Stimulated activated CD8-positive, alpha-beta memory T cell treated with anti-CD3 and anti-CD28 coated beads, Interleukin-4, amount 100 ng/mL, for 4 hours (primary cell): ENCODE measurements around the gene CLASP1.
"Not testable (repeated sequence)": the region's sequence is repeated elsewhere in the genome, so short reads cannot be mapped to it uniquely, and the experiment has no call there.

Source experiments
- DNase-seq, 2 donors: peaks; one replicate each; pipeline ENCODE4 v3.0.0-alpha.2; 2020; ENCODE audit warnings: low read depth in 2 of 2, low spot score in 1 of 2

The CLASP1 gene

DNA sequence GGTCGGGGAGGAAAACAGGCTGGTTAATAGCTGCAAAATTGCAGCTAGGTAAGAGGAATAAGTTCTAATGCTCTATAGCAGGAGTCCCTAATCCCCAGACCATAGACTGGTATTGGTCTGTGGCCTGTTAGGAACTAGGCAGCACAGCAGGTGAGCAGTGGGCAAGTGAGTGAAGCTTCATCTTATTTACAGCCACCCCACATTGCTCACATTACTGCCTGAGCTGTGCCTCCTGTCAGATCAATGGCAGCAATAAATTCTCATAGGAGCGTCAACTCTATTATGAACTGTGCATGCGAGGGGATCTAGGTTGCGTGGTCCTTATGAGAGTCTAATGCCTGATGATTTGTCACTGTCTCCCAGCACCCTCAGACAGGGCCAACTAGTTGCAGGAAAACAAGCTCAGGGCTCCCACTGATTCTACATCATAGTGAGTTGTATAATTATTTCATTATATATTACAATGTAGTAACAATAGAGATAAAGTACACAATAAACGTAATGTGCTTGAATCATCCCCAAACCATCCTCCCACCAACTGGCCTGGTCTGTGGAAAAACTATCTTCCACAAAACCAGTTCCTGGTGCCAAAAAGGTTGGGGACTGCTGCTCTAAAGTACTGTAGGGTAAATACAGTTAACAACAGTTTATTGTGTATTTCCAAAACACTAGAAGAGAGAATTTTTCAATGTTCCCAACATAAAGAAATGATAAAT is 272.6 kb downstream of the CLASP1 start:
- DNase-seq, result no peak

DNA sequence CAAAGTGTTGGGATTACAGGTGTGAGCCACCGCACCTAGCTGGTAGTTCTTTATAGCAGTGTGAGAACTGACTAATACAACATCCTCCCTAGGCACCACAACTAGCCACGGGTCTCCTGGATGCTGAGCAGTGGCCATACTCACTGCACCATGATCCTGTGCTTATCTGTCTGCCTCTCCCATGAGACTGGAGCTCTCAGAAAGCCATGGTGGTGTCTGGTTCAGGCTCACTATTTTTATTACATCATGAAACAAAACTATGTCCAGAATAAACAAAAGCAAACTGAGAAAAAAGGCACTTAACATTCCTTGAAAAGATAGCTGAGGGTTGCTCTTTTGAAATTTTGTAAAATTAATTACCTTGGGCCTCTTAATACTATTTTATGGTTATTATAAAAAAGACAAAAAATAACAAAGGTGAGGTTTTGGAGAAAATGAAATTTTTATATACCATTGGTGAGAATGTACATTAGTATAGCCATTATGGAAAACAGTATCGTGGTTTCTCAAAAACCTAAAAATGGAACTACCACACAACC is 273.6 kb downstream of the CLASP1 start:
- DNase-seq, result no peak

DNA sequence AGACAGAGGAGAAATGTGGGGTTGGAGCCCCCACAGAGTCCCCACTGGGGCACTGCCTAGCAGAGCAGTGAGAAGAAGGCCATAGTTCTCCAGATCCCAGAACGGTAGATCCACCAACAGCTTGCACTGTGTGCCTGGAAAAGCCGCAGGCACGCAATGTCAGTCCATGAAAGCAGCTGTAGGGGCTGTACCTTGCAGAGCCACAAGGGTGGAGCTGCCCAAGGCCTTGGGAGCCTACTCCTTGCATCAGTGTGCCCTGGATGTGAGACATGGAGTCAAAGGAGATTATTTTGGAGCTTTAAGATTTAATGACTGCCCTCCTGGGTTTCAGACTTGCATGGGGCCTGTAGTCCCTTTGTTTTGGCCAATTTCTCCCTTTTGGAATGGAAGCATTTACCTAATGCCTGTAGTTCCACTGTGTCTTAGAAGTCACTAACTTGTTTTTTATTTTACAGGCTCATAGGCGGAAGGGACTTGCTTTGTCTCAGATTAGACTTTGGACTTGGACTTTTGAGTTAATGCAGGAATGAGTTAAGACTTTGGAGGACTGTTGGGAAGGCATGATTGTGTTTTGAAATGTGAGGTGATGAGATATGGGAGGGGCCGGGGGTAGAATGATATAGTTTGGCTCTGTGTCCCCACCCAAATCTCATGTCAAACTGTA is 274.7 kb downstream of the CLASP1 start:
- DNase-seq, result not testable (repeated sequence)

DNA sequence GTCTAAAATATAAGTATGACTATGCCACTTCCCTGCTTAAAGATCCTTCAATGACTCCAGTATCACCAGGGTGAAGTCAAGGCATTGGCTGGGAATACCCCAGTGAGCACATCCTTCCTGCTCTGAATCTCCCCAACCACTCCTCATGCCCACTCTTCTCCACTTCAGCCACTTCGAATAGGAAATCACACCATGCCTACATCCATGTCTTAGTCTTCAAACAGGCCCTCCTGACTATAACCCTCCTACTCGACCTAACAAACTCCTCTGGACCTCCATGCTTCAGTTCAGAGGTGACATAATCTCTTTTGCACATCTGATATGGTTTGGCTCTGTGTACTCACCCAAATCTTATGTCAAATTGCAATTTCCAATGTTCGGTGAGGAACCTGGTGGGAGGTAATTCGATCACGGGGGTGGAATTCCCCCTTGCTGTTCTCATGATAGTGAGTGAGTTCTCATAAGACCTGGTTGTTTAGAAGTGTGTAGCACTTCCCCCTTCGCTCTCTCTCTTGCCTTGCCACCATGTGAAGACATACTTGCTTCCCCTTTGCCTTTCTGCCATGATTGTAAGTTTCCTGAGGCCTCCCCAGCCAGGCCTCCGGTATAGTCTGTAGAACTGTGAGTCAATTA is 276.4 kb downstream of the CLASP1 start:
- DNase-seq, result no peak

DNA sequence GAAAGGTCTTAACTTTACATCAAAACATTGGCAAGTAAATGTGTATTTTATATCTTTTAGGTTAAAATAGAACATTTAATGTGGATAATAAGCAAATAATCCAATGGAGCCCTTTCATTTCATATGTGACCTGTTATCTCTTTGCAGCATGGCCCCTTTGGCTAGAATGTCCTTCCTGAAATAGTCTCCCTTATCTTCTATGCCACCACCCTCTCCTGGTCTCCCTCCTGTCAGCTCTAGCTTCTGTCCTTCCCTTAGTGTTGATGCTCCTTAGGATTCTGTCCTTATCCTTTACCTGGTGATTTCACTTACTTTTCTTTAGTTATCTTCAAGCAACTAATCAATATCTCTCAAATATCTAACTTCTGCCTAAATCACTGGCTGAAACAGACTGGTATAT is 277.2 kb downstream of the CLASP1 start:
- DNase-seq, result no peak

DNA sequence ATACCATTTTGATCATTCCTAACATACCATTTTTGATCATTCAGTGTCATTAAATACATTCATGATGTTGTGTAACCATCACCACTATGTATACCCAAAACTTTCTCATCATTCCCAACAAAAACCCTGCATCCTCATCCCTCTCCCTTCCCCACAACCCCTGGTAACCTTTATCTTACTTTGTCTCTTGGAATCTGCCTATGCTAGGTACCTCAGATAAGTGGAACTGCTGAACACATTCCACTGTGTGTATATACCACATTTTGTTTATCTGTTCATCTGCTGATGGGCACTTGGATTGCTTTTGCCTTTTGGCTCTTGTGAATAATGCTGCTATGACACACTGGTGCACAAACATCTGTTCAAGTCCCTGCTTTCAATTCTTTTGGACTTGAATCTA is 280.4 kb downstream of the CLASP1 start:
- DNase-seq, result no peak

DNA sequence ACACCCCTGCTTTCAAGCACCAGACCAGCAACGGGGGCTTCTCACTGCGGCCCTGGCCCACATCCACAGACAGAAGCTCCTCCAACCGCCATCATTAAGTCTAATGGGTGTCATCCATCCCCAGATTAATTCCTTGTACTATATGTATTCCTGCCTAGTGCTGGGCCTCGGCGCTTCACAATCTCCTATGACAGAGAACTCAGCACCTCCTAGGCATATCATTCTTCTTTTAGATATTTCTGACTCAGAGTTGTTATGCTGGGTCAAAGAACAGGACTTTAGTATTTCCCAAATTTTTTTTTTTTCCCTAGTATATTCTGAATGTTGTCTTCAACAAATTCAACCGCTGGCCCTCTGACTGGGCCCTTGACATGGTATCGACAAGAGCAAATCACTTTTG is 281.1 kb downstream of the CLASP1 start:
- DNase-seq, result no peak

DNA sequence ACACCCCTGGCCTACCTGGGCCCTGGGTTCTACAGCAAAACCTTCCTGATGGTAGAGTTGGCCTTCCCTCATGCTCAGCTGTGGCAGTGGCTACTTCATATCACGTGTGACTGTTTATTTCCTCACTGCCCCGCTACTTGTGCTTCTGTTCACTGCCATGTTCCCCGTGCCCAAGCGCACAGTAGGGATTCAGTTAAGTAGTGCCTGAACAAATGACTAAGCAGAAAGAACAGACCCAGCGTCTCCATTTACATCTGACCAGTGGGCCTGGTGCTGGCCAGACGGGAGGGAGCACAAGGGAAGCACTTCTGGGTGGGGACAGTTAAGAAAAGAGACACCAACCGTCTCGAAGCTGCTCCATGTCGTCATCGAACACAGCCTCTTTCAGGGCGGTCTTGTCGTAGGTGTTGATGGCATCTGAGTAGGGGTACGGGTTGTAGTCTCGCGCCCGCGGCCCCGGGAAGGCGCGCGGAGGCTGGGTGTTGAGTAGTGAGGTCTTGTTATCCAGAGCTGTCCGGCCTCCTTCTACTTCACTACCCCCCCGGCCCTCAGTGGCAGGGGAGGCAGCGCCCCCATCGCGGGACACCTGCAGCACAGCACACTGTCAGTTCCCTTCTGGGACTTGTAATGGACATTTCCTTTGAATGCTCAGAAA is 281.9 kb downstream of the CLASP1 start:
- DNase-seq, result no peak

DNA sequence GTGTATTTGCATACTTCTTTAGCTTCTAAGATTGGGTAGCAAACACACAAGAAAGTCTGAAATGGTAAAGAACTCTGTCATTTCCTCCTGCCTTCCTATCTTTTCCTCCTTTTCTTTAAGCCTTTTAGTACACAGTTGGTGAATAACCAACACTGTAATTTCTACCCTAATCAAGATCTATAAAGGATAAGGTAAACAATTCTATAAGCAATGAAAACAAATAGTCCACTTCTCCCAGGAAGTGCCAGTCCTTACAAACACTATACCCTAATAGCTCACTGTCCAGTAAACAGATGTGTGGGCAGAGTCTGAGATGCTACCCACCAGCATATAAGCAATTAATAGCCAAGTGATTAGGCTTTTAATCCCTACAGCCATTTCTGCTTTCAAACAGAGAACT is 283.2 kb downstream of the CLASP1 start:
- no peak for DNase-seq

DNA sequence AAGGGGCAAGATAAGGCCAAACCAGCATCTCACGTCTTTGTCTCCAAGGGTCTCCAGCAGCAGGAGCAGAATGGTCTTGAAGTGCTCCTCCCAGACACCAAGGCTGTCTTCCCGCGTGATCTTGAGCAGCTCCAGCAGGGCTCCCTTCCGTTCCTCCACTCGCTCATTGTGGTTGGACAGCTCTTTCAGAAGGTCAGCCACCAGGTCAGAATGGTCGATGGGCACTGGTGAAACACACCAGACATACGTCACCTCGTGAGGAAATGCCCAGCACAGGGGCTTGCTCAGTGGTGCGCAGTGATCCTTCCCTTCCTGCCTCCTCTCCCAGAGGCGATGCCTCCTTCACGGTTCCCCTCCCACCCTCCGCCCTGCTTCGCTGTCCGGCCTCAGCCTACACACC is 284.2 kb downstream of the CLASP1 start:
- no peak for DNase-seq

DNA sequence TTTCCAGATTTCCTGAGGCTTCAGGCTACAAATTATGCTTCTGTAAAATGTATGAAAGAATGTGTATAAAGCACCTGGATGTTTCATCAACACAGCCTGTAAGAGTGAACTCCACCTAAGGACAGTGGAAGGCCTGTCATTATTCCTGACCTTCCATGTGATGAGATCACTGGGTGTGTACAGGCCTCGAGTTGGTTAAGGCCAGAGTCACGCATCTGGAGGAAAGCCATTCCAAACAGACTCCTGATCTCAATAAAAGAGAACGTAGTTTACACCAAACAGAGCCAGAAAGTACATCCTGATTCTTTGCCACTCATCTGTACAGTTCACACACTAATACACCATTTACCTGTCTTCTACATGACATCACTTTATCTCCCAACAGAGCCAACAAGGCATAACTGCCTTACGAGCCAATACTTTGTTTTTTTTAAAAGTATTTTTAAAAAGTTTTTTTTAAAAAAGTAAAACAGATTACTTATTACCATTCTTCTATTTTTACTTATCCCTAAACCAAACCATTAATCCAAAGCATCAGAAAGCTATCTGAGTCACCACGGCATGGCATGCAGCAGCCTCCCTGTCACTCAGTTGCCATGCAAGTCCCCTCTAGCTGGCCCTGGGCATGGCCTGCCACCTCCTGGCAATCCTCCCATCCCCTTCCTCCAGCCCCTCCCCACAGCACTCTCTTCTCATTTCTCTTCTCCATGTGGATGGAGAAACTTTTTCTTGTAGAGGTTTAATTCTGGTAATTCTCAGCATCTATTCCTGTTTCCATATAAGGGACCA is 285.4 kb downstream of the CLASP1 start:
- no peak for DNase-seq

DNA sequence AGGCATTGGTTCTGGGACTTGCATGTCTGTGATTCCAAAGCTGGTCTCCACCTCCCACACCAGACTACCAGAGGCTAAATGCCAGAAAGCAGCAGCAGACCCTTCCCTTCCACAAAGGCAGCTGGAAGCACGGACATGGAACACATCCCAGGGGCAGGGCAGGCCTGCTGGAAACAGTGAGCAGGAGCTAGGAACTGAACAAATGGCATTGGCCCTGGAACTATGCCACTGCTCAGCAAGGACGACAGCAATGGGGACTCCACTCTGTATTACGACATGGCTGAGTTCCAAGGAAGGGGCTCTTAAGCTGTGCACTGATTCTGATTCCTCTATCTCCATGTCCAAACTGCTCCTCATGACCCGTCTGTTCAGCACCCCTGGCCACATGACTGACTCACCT is 286.5 kb downstream of the CLASP1 start:
- no peak for DNase-seq

DNA sequence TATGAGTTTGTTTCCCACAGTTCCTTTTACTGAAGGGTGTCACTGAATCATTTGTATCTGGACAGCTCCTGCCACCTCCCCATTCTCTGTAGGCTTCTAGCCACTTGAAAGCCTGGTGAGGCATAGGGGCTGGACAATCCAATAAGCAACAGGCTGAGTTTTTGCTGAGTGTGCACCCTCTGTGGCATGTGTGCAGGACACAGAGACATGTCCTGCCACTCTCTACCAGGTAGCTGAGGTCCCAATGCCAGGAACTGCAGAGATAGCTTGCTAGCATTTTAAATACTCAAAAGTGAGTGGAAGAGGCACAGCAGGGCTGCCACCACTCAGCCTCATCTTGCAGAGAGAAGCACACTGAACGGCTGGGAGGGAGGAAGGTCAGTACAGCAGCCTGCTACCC is 287.0 kb downstream of the CLASP1 start:
- DNase-seq, result no peak

DNA sequence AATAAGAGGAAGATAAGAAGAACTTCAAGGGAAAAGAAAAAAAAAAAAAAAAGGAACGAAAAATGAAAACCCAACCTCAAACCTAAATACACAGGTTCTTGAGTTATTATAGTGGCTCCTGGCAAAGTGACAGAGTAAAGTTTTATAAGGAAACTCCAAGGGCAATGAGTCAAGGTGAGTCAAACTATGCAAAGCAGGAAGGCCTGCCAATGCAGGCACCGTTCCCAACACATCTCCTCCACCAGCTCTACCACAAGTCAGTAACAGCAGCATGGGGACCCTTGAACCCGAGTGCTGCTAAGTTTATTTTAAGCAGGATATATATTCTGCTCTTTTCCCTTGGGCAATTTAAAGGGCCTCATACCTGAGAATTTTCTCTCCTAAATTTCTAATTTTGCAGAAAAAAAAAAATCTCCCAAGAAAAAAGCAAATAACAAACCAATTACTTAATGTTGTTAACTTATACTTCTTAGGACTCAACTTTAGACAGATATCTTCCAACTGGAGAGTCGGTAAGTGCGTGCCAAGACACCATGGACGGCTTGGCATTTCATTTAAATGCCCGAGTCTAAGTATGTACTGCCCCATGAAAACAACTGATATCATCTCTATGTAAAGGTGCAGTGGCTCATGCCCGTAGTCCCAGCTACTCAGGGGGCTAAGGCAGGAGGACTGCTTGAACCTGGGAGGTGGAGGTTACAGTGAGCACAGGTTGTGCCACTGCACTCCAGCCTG is 288.5 kb downstream of the CLASP1 start:
- DNase-seq, result no peak

DNA sequence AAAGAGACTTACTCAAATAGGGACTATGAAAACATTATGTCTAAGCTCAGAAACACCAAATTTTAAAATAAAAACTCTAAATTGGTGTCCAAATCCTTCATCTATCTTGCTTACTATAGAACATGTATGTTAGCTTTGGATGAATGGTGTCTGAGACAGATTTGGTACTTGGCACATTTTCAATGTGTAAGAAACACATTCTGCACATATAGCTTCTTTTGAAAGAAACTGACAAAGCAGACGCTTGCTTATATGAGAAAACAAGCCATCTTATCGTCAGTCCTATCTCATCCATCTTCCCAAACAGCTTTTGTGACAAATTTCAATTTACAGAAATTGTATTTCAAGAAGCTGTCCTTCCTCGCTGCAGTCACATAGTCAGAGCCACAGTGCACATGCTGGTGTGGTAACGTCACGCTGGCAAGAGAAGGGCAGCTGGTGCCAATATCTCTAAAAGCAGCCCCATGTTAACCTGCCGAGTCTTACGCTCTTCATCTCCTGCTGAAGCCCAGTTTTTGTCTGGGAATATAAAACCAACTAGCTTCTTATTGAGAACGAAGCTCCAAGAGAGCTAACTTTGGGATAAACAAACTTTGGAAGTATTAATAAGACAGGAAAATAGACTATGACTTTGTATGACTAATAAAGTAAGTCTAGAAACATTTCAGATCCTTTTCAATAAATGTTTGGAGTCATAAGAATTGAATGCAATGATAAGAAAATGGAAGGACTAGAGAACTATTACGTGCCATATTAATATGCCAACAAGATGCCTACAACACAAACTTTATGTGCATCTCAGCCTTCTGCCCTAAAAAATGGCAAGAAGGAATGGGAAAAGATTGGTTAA is 289.3 kb downstream of the CLASP1 start:
- DNase-seq, result no peak

DNA sequence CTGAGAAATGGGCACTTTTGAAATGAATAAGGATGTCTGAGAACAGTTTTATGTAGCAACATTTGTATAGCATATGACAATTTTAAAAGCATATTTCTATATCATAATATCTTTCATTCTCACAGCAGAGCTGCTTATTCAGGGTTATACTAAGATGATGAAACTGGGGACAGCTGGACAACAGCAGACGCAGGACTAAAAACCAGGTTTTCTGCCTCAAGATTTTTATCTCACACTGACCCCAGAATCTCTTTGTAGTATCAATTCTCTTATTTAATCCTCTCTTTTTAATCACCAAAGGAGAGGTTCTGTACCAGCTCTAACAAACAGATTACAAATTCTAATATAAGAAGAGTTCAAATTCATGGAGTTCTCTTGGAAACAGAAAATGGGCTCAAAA is 290.1 kb downstream of the CLASP1 start:
- no peak for DNase-seq

DNA sequence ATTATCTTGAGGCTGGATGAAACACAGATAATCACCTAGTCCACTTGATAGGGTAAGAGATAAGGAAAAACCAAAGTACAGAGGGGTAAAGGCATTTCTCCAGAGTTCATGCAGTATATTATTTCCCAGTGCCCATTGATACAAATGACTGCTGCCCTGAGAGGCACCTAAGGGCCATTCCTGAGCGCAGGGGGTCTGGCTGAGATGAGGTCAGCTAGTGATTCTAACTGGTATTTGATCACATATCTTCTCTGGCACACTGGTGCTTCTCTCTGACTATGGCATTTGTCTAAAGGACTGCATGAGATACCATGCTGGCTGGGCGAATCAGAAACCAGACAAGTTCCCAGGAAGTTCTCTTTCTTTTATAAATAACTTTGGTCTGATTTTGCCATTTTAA is 291.0 kb downstream of the CLASP1 start:
- DNase-seq, result no peak

DNA sequence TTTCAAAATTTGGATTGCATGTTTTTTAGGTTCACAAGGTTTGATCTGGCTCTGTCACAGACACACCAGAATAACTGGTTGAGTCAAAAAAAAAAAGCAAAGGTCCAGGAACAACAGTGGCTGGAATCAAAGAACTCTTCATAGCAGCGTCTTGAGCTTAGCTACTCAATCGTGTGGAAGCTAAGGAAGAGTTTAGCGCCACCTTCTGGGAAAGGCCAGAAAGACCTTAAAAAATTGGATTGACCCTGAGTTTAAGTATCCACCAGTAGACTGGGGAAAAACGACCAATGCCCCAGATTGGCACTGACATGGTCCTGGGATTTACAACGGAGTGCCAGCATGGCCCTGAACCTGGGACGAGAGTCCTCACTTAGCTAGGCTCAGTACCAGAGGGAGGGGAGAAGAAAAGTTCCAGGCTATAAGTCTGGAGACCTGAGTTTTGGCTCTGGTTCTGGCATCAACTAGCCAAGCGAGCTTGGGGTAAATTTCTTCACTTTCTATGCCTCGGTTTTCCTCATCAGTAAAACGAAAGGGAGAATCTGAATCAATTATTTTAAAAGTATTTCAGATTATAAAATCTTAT is 293.1 kb downstream of the CLASP1 start:
- no peak for DNase-seq

DNA sequence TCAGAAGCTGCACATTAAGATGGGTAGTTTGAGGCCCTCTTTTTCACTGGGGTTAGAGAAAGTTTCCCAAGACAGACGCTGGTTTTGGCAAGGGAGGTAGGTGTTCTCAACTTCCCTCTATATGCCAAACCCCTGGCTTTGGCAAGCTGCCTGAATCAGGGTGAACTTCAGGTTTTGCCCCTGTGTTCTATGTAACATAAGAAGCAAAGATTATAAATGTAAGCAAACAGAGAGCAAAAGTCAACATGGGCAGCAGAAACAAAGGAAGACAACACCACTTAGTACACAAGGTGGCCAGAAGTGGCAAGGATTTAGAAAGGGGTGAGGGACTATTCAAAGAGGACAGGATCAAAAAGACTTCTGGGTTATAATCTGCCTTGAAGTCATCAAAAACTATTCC is 293.8 kb downstream of the CLASP1 start:
- no peak for DNase-seq
